GM19328 (cell line): ENCODE results near the gene UPK3BL2.
"Not testable (repeated sequence)": the region's sequence is repeated elsewhere in the genome, so short reads cannot be mapped to it uniquely, and the experiment has no call there.

Experiments used
- ATAC-seq: cut with Tn5 transposase; IDR thresholded peaks from one replicate; pipeline ENCODE4 v1.9.1; 2021; ENCODE audit warnings: mild to moderate bottlenecking, moderate library complexity; ENCODE audit not compliant: unreplicated experiment

UPK3BL2 gene

GRCh38 chr7:102494473-102495149, 48.9 kb downstream of the UPK3BL2 start:
- ATAC-seq = peak; percentile 64

- not testable (repeated sequence) for ATAC-seq
Measured at GRCh38 chr7:102494026-102494425, 49.5 kb downstream of the UPK3BL2 start.

- ATAC-seq = not testable (repeated sequence)
Measured at GRCh38 chr7:102493220-102493935, 50.1 kb downstream of the UPK3BL2 start.

- peak; percentile 48 for ATAC-seq
Measured at GRCh38 chr7:102490529-102491075, 52.9 kb downstream of the UPK3BL2 start.
